HG02981 (cell line): ENCODE data around the gene HCRTR2.
"Not testable (repeated sequence)": the region's sequence is repeated elsewhere in the genome, so short reads cannot be mapped to it uniquely, and the experiment has no call there.

ENCODE experiments used
- ATAC-seq: cut with Tn5 transposase; IDR thresholded peaks from one replicate; pipeline ENCODE4 v1.9.1; 2021; ENCODE audit warnings: mild to moderate bottlenecking, moderate library complexity; ENCODE audit not compliant: unreplicated experiment

The HCRTR2 gene

DNA sequence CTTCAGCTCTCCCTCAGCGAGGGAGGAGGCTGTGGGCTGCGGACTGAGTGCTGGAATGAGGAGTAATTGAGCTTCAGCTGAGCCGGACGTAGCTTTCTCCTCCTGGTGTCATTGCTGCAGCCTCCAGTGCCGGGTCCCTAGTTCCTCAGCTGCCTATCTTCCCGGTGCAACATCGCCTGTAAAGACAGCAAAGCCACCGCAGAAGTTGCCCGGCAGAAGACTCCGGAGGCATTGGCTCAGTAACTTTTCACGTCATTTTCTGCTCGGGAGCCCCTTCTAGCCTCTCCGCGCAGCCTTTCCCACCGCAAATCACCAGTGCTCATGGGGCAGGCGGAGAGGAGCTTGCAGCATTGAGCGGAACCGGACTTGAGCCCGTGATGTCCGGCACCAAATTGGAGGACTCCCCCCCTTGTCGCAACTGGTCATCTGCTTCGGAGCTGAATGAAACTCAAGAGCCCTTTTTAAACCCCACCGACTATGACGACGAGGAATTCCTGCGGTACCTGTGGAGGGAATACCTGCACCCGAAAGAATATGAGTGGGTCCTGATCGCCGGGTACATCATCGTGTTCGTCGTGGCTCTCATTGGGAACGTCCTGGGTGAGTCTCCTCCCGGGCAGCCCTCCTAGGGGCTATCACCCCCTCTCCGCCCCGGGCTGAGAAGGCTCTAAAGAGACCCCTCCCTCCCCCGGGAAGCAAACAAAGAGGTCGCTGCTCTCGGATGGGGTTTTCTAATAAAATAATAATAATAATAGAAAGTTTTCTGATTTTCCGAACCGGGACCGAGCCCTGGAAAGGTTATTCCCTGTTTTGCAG lies at the start of gene HCRTR2:
Gene HCRTR2 (plus strand): TSS at position 305 of the 816 bp plus-strand sequence. CDS start 73 bp downstream, at position 378.
- ATAC-seq = no peak

- no peak for ATAC-seq
These were observed 43.5 kb upstream of the HCRTR2 start for GRCh38 chr6:55130806-55131324.

DNA sequence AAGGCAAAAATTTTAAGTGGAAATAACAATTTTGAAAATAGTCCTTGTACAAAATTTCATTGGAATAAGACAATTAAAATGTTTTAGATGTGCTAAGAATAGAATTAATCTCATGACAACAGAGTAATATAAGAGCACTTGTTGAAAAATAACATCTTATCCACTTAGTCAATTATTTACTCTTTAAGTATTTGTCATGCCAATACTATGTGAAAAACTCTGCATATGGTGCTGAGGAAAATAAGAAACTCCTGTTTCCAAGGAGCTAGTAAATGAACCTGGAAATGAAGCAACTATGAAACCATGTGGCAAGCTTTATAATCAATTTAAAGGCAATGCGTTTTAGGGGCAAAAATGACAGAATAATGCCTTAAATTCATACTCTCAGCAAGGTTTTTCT lies 42.7 kb upstream of the HCRTR2 start:
- ATAC-seq = no peak

DNA sequence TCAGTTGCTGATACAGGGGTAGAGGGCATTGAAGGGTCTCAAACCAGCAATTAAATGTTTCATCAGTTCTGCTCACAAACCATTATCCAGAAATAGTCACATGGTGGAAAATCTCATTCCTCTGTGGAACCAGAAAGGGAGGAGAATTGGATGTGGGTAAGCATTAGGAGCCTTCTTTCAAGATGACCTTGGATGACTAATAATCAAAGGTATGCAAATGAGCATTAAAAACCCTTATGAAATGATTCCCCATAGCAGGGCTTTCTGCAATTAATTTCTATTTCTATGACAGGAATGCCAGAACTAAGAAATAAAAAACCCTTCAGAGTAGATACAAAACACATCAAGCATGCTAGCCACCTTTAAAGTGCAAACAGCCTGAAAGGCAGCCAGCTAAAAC lies 37.4 kb upstream of the HCRTR2 start:
- ATAC-seq = no peak

- no peak for ATAC-seq
These were observed 36.2 kb upstream of the HCRTR2 start for GRCh38 chr6:55137929-55138693.

- no peak for ATAC-seq
These were observed 32.7 kb upstream of the HCRTR2 start for GRCh38 chr6:55141611-55142010.

GRCh38 chr6:55142610-55143009 lies 31.7 kb upstream of the HCRTR2 start:
- no peak for ATAC-seq

DNA sequence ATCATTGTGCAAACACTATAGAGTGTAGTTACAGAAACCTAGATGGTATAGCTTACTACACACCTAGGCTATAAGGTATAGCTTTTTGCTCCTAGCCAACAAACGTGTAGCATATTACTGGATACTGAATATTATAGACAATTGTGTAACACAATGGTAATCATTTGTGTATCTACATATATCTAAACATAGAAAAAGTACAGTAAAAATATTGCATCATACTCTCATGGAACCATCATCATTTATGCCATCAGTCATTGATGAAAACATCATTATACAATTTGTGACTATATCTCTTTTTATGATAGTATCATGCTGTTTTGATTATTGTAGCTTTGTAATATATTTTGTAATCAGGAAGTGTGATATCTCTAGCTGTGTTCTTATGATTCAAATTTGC lies 21.0 kb upstream of the HCRTR2 start:
- ATAC-seq = no peak

GRCh38 chr6:55158784-55159183 lies 15.5 kb upstream of the HCRTR2 start:
- ATAC-seq = not testable (repeated sequence)

- no peak for ATAC-seq
These were observed 6.5 kb upstream of the HCRTR2 start for GRCh38 chr6:55167860-55168259.

DNA sequence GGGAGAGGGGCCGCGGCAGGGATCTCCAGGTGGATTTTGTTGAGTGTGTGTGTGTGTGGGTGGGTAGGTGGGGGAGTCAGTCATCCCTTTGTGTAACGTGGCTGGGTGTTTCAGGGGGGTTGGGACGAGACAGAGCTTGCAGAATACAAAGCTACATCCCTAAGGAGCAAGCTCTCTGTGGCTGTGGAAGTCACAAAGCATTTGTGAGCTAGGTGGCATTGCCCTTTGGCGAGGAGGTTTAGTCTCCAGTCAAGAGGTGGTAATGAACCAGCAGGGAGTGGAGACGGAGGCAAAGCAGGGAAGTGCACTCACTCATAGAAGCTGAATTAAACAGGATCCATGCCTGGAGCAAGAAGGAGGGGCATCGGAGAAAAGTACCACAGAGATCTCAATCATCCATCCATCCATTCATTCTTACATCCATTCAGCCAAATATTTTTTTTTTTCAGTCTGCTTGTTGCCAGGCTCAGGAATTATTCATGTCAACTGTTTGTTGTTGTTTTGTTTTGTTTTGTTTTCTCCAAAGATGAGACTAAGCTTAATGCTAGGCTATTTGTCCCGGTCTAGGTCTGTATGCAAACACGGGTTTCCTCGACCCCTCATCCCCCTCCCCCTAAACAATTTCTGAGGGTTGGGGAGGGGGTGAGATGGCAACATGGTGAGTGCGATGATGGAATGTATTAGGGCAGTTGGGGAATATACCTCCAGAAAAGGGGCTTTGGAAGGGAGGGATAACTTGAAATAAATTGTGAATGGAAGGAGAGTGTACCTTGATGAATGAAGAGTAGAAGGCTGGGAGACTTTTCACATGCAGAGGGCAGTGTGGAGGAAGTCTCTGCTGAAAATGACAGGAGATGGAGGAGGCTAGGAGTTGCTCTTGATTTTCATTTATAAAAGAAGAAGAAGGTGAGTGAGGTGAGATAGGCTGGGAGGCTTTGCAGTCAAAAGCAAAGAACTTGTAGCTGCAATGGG lies 1.0 kb downstream of the HCRTR2 start:
- ATAC-seq = no peak

GRCh38 chr6:55176958-55177357 lies 2.6 kb downstream of the HCRTR2 start:
- no peak for ATAC-seq

GRCh38 chr6:55180258-55180657 lies 5.9 kb downstream of the HCRTR2 start:
- ATAC-seq = no peak

DNA sequence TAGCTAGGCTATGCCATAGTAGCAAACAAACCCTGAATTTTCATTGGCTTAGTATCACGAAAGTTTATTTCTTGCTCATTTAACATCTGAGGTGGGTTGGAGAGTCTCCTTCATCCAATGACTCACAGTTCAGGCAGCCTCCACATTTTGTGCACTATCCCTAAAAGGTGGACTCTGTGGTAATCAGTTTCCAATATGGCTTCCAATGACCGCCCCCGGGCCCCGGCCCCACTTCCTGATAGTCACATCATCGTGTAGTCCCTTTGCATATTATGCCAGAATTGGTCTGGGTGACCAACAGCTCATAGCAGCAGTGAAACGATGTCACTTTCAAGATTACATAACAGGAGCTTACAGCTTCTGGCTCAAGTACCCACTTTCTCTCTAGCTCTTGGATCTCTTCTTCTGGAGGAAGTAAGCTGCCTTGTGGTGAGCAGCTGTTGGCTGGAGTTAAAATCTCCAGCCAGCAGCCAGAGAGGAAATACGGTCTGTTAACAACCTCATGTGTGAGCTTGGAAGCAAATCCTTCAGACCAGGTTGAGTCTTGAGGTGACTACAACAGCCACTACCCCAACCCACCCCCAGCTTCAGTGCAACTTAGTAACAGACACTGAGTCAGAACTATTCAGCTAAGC lies 7.8 kb downstream of the HCRTR2 start:
- ATAC-seq = no peak

GRCh38 chr6:55184782-55185530 lies 10.6 kb downstream of the HCRTR2 start:
- no peak for ATAC-seq

DNA sequence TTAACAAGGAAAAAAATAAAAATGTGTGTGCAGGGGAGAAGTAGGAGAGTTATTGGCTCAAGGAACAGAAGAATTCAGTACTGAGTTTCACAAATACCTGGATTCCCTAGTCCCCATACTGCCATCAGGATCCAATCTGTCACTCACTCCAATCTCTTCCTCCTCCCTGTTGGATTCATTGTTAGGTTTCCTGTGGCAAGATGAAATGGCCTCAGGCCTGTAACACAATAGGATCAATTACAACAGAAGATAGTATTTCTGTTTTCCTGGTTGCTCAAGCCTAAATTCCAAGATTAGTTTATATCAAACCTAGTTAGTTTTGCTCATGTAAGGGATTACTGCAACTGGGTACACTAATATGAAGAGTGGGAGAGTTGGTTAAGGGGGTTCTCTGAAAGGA lies 24.4 kb downstream of the HCRTR2 start:
- no peak for ATAC-seq

DNA sequence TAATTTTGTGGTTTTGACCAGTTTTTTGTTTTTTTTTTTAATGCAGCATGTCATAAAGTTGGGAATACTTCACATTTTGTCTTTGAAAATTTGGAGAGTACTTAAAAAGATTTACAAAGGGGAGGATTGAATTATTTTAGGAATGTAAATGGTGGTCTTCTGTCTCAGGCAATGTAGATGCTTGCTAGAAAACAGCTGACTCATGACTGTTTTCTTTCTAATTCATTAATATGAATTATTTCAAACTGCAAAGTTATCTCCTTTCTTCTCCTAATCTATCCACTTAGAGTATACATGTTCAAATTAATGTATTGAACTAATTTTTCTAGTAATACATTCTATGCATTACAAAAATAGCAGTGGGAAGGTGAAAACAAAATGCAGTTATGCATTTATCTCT lies 24.9 kb downstream of the HCRTR2 start:
- ATAC-seq = no peak

- no peak for ATAC-seq
These were observed 34.5 kb downstream of the HCRTR2 start for GRCh38 chr6:55208478-55209458.
